GM23338 (cell line): ENCODE results near the gene LOXL4. TPM values are rescaled to one million over a fixed set of nuclear protein-coding genes. Genes with fewer than 3 reads are reported as not detected.

Source experiments
- ATAC-seq: fragments of 200-7000 bp; cut with Tn5 transposase; 3 replicates; pipeline ENCODE4 v1.9.1; 2020
- DNase-seq: peaks from one replicate; pipeline ENCODE4 v3.0.0-alpha.2; 2015; ENCODE audit warnings: low spot score
- H2AFZ ChIP-seq: fragments of 200-600 bp; sonication (generic); 2 replicates; pipeline ENCODE4 v1.8.0; 2016; ENCODE audit warnings: antibody characterized with exemption, mild to moderate bottlenecking, moderate library complexity
- H3F3A ChIP-seq: fragments of 200-600 bp; sonication (generic); replicated peaks from 2 replicates; pipeline ENCODE4 v1.8.0; 2017; ENCODE audit warnings: antibody characterized with exemption, mixed run types, low read depth
- H3K27ac ChIP-seq: fragments of 200-600 bp; sonication (generic); 2 replicates; pipeline ENCODE4 v1.6.1; 2016; ENCODE audit warnings: low read depth
- H3K27me3 ChIP-seq: fragments of 200-600 bp; sonication (generic); 2 replicates; pipeline ENCODE4 v1.8.0; 2016; ENCODE audit warnings: mild to moderate bottlenecking, mixed run types, moderate library complexity; ENCODE audit not compliant: insufficient read depth
- H3K36me3 ChIP-seq: fragments of 200-600 bp; sonication (generic); 2 replicates; pipeline ENCODE4 v1.8.0; 2016; ENCODE audit warnings: mild to moderate bottlenecking; ENCODE audit not compliant: insufficient read depth
- H3K4me1 ChIP-seq: fragments of 200-600 bp; sonication (generic); 2 replicates; pipeline ENCODE4 v1.8.0; 2016; ENCODE audit warnings: mild to moderate bottlenecking, moderate library complexity; ENCODE audit not compliant: insufficient read depth
- H3K4me2 ChIP-seq: fragments of 200-600 bp; sonication (generic); 2 replicates; pipeline ENCODE4 v1.7.1; 2017; ENCODE audit warnings: mixed run types
- H3K4me3 ChIP-seq: fragments of 200-600 bp; sonication (generic); 2 replicates; pipeline ENCODE4 v1.6.1; 2016; ENCODE audit warnings: mixed run types
- H3K79me2 ChIP-seq: fragments of 200-600 bp; sonication (generic); replicated peaks from 2 replicates; pipeline ENCODE4 v1.8.0; 2017; ENCODE audit warnings: mild to moderate bottlenecking; ENCODE audit not compliant: insufficient read depth
- H3K9me2 ChIP-seq: fragments of 200-600 bp; sonication (generic); 2 replicates; pipeline ENCODE4 v1.8.0; 2017; ENCODE audit not compliant: insufficient read depth
- H4K20me1 ChIP-seq: fragments of 200-600 bp; sonication (generic); replicated peaks from 2 replicates; pipeline ENCODE4 v1.8.0; 2017; ENCODE audit warnings: mild to moderate bottlenecking; ENCODE audit not compliant: insufficient read depth
- H3K27ac Mint-ChIP-seq: 2 replicates; pipeline ENCODE4 v1.8.0; 2020; ENCODE audit warnings: inconsistent platforms, mild to moderate bottlenecking, moderate library complexity, mixed read lengths
- H3K27me3 Mint-ChIP-seq: 3 replicates; pipeline ENCODE4 v1.8.0; 2022; ENCODE audit warnings: low read depth, mild to moderate bottlenecking, moderate library complexity, mixed read lengths, inconsistent platforms; ENCODE audit not compliant: insufficient read depth, poor library complexity
- H3K36me3 Mint-ChIP-seq: 3 replicates; pipeline ENCODE4 v1.8.0; 2021; ENCODE audit warnings: low read depth, mild to moderate bottlenecking, inconsistent platforms, moderate library complexity, mixed read lengths
- H3K4me1 Mint-ChIP-seq: 3 replicates; pipeline ENCODE4 v1.8.0; 2020; ENCODE audit warnings: mild to moderate bottlenecking, inconsistent platforms, mixed read lengths
- H3K4me3 Mint-ChIP-seq: 3 replicates; pipeline ENCODE4 v1.8.0; 2021; ENCODE audit warnings: moderate library complexity, mild to moderate bottlenecking, inconsistent platforms, mixed read lengths
- H3K9me3 Mint-ChIP-seq: 3 replicates; pipeline ENCODE4 v1.8.0; 2020; ENCODE audit warnings: moderate library complexity, mild to moderate bottlenecking, inconsistent platforms, mixed read lengths
- EZH2 ChIP-seq: fragments of 200-600 bp; sonication (generic); IDR thresholded peaks from one replicate; pipeline ENCODE4 v1.8.0; 2017; ENCODE audit warnings: antibody characterized with exemption, mild to moderate bottlenecking, low read depth; ENCODE audit not compliant: unreplicated experiment
- ZNF331 ChIP-seq: fragments of 250-450 bp; sonication (Bioruptor Pico); IDR thresholded peaks from 2 replicates; pipeline ENCODE4 v1.5.0; 2020; ENCODE audit warnings: low read depth, mild to moderate bottlenecking, moderate library complexity
- polyA plus RNA-seq: library from polyadenylated mRNA; unstranded; fragments of >200 nt; fragmentation: Nextera tagmentation; extraction: Ambion mirVana; gene quantifications from 2 replicates; pipeline ENCODE4 v1.2.1, GENCODE V29; 2016
- total RNA-seq: library from RNA; depleted of rRNA; stranded (reverse); fragments of >200 nt; shearing (Covaris generic); gene quantifications from 2 replicates; pipeline ENCODE4 v1.2.3, GENCODE V29; 2014
- TF ChIP-seq, protein P1 (sequence below): IDR thresholded peaks from one replicate; pipeline ENCODE4 v1.6.1; 2018; ENCODE audit warnings: antibody characterized with exemption; ENCODE audit not compliant: unreplicated experiment
- TF ChIP-seq, protein P2 (sequence below), 2 experiments: fragments of 200-600 bp in 1 of 2; sonication (generic) in 1 of 2; conservative IDR thresholded peaks; 2 replicates each; pipeline versions ENCODE4 v1.5.1 to v1.6.1; 2016 to 2017; ENCODE audit warnings: antibody characterized with exemption in 2 of 2, low read depth in 2 of 2, mild to moderate bottlenecking in 2 of 2, moderate library complexity in 1 of 2
- TF ChIP-seq, protein P3 (sequence below): fragments of 250-450 bp; sonication (Bioruptor Pico); IDR thresholded peaks from 2 replicates; pipeline ENCODE4 v1.5.0; 2020; ENCODE audit warnings: mild to moderate bottlenecking, moderate library complexity

Gene LOXL4
- total and polyA plus RNA-seq, 2 experiments from 2014 or later = 0.21 to 0.38 TPM

DNA sequence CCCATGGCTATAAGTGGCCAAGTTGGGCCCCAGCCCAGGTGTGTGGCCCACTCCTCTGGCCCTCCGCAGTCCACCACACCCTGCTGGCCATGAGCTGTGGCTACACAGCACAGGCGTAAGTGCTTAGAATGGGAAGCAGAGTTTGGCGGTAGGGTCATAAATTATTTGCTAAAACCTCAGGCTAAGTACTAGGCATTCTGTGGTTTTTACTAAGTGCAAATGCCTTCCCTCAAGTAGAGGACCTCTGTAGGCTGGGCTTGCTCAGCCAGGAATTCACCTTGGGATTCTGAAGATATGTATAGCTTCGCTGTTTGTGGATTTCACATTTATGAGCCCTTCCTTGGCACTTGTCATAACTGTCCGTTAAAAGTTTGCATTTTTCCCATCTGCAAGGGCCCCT lies 44.8 kb upstream of the LOXL4 start:
- Histone ChIP-seq H3F3A (no peaks in the 10 kb centered on the region), H3K79me2 (no peaks in the 10 kb centered on the region), H3K36me3 (no peaks in the 10 kb centered on the region), H4K20me1 (no peaks in the 10 kb centered on the region), H2AFZ (no peak overlapping the region), H3K27me3 (no peaks in the 10 kb centered on the region), H3K4me2 (no peak overlapping the region), H3K27ac (no peak overlapping the region), H3K4me1 (peaks cover 7% of the 10 kb centered on the region; the same call in 1 of the 2 replicates), H3K9me2 (no peaks in the 10 kb centered on the region), H3K4me3 (no peak overlapping the region)
- H3K4me1 Mint-ChIP-seq = peaks cover 17% of the 10 kb centered on the region
- H3K4me3 Mint-ChIP-seq = no peak overlapping the region
- DNase-seq (peak; percentile 24), ATAC-seq (peak; percentile 13; the same call in 1 of the 3 replicates)
- no peaks in the 10 kb centered on the region for H3K9me3 Mint-ChIP-seq
- H3K27me3 Mint-ChIP-seq = peaks cover 5% of the 10 kb centered on the region
- TF ChIP-seq, protein P1, sequence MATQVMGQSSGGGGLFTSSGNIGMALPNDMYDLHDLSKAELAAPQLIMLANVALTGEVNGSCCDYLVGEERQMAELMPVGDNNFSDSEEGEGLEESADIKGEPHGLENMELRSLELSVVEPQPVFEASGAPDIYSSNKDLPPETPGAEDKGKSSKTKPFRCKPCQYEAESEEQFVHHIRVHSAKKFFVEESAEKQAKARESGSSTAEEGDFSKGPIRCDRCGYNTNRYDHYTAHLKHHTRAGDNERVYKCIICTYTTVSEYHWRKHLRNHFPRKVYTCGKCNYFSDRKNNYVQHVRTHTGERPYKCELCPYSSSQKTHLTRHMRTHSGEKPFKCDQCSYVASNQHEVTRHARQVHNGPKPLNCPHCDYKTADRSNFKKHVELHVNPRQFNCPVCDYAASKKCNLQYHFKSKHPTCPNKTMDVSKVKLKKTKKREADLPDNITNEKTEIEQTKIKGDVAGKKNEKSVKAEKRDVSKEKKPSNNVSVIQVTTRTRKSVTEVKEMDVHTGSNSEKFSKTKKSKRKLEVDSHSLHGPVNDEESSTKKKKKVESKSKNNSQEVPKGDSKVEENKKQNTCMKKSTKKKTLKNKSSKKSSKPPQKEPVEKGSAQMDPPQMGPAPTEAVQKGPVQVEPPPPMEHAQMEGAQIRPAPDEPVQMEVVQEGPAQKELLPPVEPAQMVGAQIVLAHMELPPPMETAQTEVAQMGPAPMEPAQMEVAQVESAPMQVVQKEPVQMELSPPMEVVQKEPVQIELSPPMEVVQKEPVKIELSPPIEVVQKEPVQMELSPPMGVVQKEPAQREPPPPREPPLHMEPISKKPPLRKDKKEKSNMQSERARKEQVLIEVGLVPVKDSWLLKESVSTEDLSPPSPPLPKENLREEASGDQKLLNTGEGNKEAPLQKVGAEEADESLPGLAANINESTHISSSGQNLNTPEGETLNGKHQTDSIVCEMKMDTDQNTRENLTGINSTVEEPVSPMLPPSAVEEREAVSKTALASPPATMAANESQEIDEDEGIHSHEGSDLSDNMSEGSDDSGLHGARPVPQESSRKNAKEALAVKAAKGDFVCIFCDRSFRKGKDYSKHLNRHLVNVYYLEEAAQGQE = no peak
- TF ChIP-seq, protein P2, sequence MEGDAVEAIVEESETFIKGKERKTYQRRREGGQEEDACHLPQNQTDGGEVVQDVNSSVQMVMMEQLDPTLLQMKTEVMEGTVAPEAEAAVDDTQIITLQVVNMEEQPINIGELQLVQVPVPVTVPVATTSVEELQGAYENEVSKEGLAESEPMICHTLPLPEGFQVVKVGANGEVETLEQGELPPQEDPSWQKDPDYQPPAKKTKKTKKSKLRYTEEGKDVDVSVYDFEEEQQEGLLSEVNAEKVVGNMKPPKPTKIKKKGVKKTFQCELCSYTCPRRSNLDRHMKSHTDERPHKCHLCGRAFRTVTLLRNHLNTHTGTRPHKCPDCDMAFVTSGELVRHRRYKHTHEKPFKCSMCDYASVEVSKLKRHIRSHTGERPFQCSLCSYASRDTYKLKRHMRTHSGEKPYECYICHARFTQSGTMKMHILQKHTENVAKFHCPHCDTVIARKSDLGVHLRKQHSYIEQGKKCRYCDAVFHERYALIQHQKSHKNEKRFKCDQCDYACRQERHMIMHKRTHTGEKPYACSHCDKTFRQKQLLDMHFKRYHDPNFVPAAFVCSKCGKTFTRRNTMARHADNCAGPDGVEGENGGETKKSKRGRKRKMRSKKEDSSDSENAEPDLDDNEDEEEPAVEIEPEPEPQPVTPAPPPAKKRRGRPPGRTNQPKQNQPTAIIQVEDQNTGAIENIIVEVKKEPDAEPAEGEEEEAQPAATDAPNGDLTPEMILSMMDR (conservative IDR thresholded peaks at IDR 0.05; ENCODE audit: low read depth in 2 of 2) = peak; percentile 27; a peak in 3 of 4 replicates
- no peak overlapping the region for H3K27ac Mint-ChIP-seq
- no peaks in the 10 kb centered on the region for H3K36me3 Mint-ChIP-seq

DNA sequence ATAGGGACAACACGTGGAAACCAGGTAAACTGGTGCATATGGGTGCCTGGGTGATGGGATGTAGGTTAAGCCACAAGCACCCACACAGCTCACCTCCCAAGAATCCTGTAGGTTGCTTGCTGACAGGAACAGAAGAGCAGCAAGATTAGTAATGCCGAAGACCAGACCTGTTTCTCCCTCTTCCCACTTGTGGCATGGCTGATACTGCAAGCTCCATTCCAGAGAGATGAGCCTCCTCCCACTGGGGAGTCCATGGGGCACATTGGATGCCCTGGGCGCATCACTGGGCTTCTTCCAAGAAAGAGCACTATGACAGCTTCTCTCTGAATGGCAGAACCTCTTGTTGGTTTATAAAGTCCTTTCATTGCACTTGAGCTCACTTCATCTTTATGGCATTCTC lies 44.4 kb upstream of the LOXL4 start:
- Histone ChIP-seq H4K20me1 (no peaks in the 10 kb centered on the region), H3K27me3 (no peaks in the 10 kb centered on the region), H3K27ac (no peak overlapping the region), H3K4me2 (no peak overlapping the region), H3K4me1 (peaks cover 7% of the 10 kb centered on the region; the same call in 1 of the 2 replicates), H3K79me2 (no peaks in the 10 kb centered on the region), H2AFZ (no peak overlapping the region), H3K9me2 (no peaks in the 10 kb centered on the region), H3F3A (no peaks in the 10 kb centered on the region), H3K4me3 (no peak overlapping the region), H3K36me3 (no peaks in the 10 kb centered on the region)
- Mint-ChIP-seq H3K27ac (no peak overlapping the region), H3K36me3 (no peaks in the 10 kb centered on the region), H3K9me3 (no peaks in the 10 kb centered on the region), H3K4me1 (peaks cover 17% of the 10 kb centered on the region), H3K27me3 (peaks cover 5% of the 10 kb centered on the region), H3K4me3 (no peak overlapping the region)
- no peak for DNase-seq
- no peak for ATAC-seq
- TF ChIP-seq, protein P1 = no peak
- TF ChIP-seq ZNF331 (no peak), EZH2 (no peak)
- TF ChIP-seq, protein P3, sequence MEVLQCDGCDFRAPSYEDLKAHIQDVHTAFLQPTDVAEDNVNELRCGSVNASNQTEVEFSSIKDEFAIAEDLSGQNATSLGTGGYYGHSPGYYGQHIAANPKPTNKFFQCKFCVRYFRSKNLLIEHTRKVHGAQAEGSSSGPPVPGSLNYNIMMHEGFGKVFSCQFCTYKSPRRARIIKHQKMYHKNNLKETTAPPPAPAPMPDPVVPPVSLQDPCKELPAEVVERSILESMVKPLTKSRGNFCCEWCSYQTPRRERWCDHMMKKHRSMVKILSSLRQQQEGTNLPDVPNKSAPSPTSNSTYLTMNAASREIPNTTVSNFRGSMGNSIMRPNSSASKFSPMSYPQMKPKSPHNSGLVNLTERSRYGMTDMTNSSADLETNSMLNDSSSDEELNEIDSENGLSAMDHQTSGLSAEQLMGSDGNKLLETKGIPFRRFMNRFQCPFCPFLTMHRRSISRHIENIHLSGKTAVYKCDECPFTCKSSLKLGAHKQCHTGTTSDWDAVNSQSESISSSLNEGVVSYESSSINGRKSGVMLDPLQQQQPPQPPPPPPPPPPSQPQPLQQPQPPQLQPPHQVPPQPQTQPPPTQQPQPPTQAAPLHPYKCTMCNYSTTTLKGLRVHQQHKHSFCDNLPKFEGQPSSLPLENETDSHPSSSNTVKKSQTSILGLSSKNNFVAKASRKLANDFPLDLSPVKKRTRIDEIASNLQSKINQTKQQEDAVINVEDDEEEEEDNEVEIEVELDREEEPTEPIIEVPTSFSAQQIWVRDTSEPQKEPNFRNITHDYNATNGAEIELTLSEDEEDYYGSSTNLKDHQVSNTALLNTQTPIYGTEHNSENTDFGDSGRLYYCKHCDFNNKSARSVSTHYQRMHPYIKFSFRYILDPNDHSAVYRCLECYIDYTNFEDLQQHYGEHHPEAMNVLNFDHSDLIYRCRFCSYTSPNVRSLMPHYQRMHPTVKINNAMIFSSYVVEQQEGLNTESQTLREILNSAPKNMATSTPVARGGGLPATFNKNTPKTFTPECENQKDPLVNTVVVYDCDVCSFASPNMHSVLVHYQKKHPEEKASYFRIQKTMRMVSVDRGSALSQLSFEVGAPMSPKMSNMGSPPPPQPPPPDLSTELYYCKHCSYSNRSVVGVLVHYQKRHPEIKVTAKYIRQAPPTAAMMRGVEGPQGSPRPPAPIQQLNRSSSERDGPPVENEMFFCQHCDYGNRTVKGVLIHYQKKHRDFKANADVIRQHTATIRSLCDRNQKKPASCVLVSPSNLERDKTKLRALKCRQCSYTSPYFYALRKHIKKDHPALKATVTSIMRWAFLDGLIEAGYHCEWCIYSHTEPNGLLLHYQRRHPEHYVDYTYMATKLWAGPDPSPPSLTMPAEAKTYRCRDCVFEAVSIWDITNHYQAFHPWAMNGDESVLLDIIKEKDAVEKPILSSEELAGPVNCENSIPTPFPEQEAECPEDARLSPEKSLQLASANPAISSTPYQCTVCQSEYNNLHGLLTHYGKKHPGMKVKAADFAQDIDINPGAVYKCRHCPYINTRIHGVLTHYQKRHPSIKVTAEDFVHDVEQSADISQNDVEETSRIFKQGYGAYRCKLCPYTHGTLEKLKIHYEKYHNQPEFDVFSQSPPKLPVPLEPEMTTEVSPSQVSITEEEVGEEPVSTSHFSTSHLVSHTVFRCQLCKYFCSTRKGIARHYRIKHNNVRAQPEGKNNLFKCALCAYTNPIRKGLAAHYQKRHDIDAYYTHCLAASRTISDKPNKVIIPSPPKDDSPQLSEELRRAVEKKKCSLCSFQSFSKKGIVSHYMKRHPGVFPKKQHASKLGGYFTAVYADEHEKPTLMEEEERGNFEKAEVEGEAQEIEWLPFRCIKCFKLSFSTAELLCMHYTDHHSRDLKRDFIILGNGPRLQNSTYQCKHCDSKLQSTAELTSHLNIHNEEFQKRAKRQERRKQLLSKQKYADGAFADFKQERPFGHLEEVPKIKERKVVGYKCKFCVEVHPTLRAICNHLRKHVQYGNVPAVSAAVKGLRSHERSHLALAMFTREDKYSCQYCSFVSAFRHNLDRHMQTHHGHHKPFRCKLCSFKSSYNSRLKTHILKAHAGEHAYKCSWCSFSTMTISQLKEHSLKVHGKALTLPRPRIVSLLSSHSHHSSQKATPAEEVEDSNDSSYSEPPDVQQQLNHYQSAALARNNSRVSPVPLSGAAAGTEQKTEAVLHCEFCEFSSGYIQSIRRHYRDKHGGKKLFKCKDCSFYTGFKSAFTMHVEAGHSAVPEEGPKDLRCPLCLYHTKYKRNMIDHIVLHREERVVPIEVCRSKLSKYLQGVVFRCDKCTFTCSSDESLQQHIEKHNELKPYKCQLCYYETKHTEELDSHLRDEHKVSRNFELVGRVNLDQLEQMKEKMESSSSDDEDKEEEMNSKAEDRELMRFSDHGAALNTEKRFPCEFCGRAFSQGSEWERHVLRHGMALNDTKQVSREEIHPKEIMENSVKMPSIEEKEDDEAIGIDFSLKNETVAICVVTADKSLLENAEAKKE = no peak
